Mesendoderm (in vitro differentiated cells): ENCODE measurements around the gene ATP11B.

Source experiments
- DNase-seq: peaks from one replicate; pipeline ENCODE4 v3.0.0; 2013
- H2AK5ac ChIP-seq: 2 replicates; pipeline ENCODE4 v1.6.1; 2013; ENCODE audit warnings: low read length, inconsistent platforms
- H2BK120ac ChIP-seq: 2 replicates; pipeline ENCODE4 v1.6.1; 2013; ENCODE audit warnings: low read depth, mild to moderate bottlenecking, low read length, moderate library complexity, mixed read lengths
- H2BK15ac ChIP-seq: replicated peaks from 2 replicates; pipeline ENCODE4 v1.6.1; 2013; ENCODE audit warnings: low read depth, mild to moderate bottlenecking, moderate library complexity
- H2BK5ac ChIP-seq: 2 replicates; pipeline ENCODE4 v1.6.1; 2013; ENCODE audit warnings: low read length, inconsistent platforms
- H3K18ac ChIP-seq: 2 replicates; pipeline ENCODE4 v1.6.1; 2013; ENCODE audit warnings: mild to moderate bottlenecking, low read length, mixed read lengths
- H3K23ac ChIP-seq: one replicate; pipeline ENCODE4 v1.6.1; 2013; ENCODE audit warnings: low read length
- H3K27ac ChIP-seq: 2 replicates; pipeline ENCODE4 v1.5.1; 2013; ENCODE audit warnings: low read depth, mild to moderate bottlenecking, inconsistent platforms, low read length, moderate library complexity
- H3K27me3 ChIP-seq: 2 replicates; pipeline ENCODE4 v1.6.1; 2013; ENCODE audit warnings: low read length, control low read depth, mild to moderate bottlenecking, inconsistent platforms; ENCODE audit not compliant: insufficient read depth, poor library complexity
- H3K36me3 ChIP-seq: 2 replicates; pipeline ENCODE4 v1.6.1; 2013; ENCODE audit warnings: low read length, inconsistent platforms; ENCODE audit not compliant: control insufficient read depth, insufficient read depth
- H3K4ac ChIP-seq: one replicate; pipeline ENCODE4 v1.6.1; 2013; ENCODE audit warnings: low read depth, mild to moderate bottlenecking, low read length, moderate library complexity
- H3K4me1 ChIP-seq: 2 replicates; pipeline ENCODE4 v1.6.1; 2013; ENCODE audit warnings: low read depth, low read length, inconsistent platforms; ENCODE audit not compliant: control insufficient read depth
- H3K4me2 ChIP-seq: 2 replicates; pipeline ENCODE4 v1.6.1; 2013; ENCODE audit warnings: low read length
- H3K4me3 ChIP-seq: 2 replicates; pipeline ENCODE4 v1.5.1; 2013; ENCODE audit warnings: mild to moderate bottlenecking, low read length
- H3K56ac ChIP-seq: one replicate; pipeline ENCODE4 v1.6.1; 2013; ENCODE audit warnings: low read length
- H3K79me1 ChIP-seq: 2 replicates; pipeline ENCODE4 v1.6.1; 2013; ENCODE audit warnings: low read length, inconsistent platforms
- H3K79me2 ChIP-seq: 2 replicates; pipeline ENCODE4 v1.6.1; 2013; ENCODE audit warnings: mild to moderate bottlenecking, low read length; ENCODE audit not compliant: control insufficient read depth, insufficient read depth
- H3K9ac ChIP-seq: 2 replicates; pipeline ENCODE4 v1.6.1; 2013; ENCODE audit warnings: low read length, inconsistent platforms
- H4K5ac ChIP-seq: one replicate; pipeline ENCODE4 v1.6.1; 2013; ENCODE audit warnings: low read length
- H4K8ac ChIP-seq: one replicate; pipeline ENCODE4 v1.6.1; 2013; ENCODE audit warnings: low read depth, mild to moderate bottlenecking, control low read depth, low read length, moderate library complexity
- WGBS: extraction: QIAGEN DNeasy Blood & Tissue Kit; methylation state at CpG from one replicate; pipeline ENCODE4 v1.1.7; 2013; ENCODE audit warnings: low lambda C conversion rate, missing lambda C conversion rate; ENCODE audit not compliant: insufficient coverage; ENCODE audit errors: extremely low coverage; 5-methylcytosine and 5-hydroxymethylcytosine counted together

The ATP11B gene

GRCh38 chr3:182913889-182914288, 120.6 kb downstream of the ATP11B start:
- H2AK5ac ChIP-seq: no peak overlapping the region
- H3K4ac ChIP-seq: no peak overlapping the region
- H3K23ac ChIP-seq: no peak overlapping the region
- WGBS: no CpG with 5 or more reads among the region's 4 CpGs
- no peak overlapping the region for H3K18ac ChIP-seq
- H2BK120ac ChIP-seq: no peak overlapping the region
- no peaks in the 10 kb centered on the region for H3K27me3 ChIP-seq
- no peaks in the 10 kb centered on the region for H3K79me1 ChIP-seq
- no peak overlapping the region for H4K5ac ChIP-seq
- no peak overlapping the region for H3K9ac ChIP-seq
- no peak overlapping the region for H2BK15ac ChIP-seq
- no peak overlapping the region for H4K8ac ChIP-seq
- H3K4me3 ChIP-seq: no peak overlapping the region
- no peak overlapping the region for H2BK5ac ChIP-seq
- H3K4me1 ChIP-seq: no peaks in the 10 kb centered on the region
- no peak overlapping the region for H3K56ac ChIP-seq
- no peak overlapping the region for H3K27ac ChIP-seq
- no peak for DNase-seq
- no peak overlapping the region for H3K4me2 ChIP-seq
- H3K36me3 ChIP-seq: no peaks in the 10 kb centered on the region
- H3K79me2 ChIP-seq: no peaks in the 10 kb centered on the region

GRCh38 chr3:182914341-182914740, 121.0 kb downstream of the ATP11B start:
- H2AK5ac ChIP-seq: no peak overlapping the region
- no peaks in the 10 kb centered on the region for H3K27me3 ChIP-seq
- no peak for DNase-seq
- no peak overlapping the region for H4K8ac ChIP-seq
- H3K4me2 ChIP-seq: no peak overlapping the region
- WGBS: no CpG with 5 or more reads among the region's 1 CpG
- no peak overlapping the region for H4K5ac ChIP-seq
- H3K79me2 ChIP-seq: no peaks in the 10 kb centered on the region
- H3K79me1 ChIP-seq: no peaks in the 10 kb centered on the region
- no peak overlapping the region for H3K27ac ChIP-seq
- no peak overlapping the region for H3K4ac ChIP-seq
- H3K18ac ChIP-seq: no peak overlapping the region
- H2BK120ac ChIP-seq: no peak overlapping the region
- no peak overlapping the region for H2BK15ac ChIP-seq
- H3K4me3 ChIP-seq: no peak overlapping the region
- no peaks in the 10 kb centered on the region for H3K4me1 ChIP-seq
- no peaks in the 10 kb centered on the region for H3K36me3 ChIP-seq
- no peak overlapping the region for H3K9ac ChIP-seq
- H3K56ac ChIP-seq: no peak overlapping the region
- no peak overlapping the region for H3K23ac ChIP-seq
- H2BK5ac ChIP-seq: no peak overlapping the region

GRCh38 chr3:182917134-182917533, 123.8 kb downstream of the ATP11B start:
- Histone ChIP-seq H4K8ac (no peak overlapping the region), H3K27ac (no peak overlapping the region), H3K27me3 (no peaks in the 10 kb centered on the region), H3K79me1 (no peaks in the 10 kb centered on the region), H3K9ac (no peak overlapping the region), H2AK5ac (no peak overlapping the region), H3K56ac (no peak overlapping the region), H3K4me1 (peaks cover 2% of the 10 kb centered on the region), H3K4ac (no peak overlapping the region), H3K36me3 (no peaks in the 10 kb centered on the region), H3K4me3 (no peak overlapping the region), H2BK5ac (no peak overlapping the region), H2BK120ac (no peak overlapping the region), H3K18ac (no peak overlapping the region), H3K4me2 (no peak overlapping the region), H3K79me2 (no peaks in the 10 kb centered on the region), H2BK15ac (no peak overlapping the region), H3K23ac (no peak overlapping the region), H4K5ac (no peak overlapping the region)
- no CpG with 5 or more reads among the region's 3 CpGs for WGBS
- no peak for DNase-seq

- H3K56ac ChIP-seq: no peak overlapping the region
- H2BK5ac ChIP-seq: no peak overlapping the region
- H3K36me3 ChIP-seq: no peaks in the 10 kb centered on the region
- no CpG with 5 or more reads among the region's 5 CpGs for whole genome bisulfite sequencing
- no peak overlapping the region for H3K23ac ChIP-seq
- H2BK120ac ChIP-seq: no peak overlapping the region
- no peak overlapping the region for H4K5ac ChIP-seq
- no peak overlapping the region for H3K18ac ChIP-seq
- H3K4me1 ChIP-seq: peaks cover 2% of the 10 kb centered on the region
- no peak overlapping the region for H2BK15ac ChIP-seq
- H3K79me1 ChIP-seq: no peaks in the 10 kb centered on the region
- H3K79me2 ChIP-seq: no peaks in the 10 kb centered on the region
- DNase-seq: no peak
- H3K27ac ChIP-seq: no peak overlapping the region
- H3K9ac ChIP-seq: no peak overlapping the region
- no peaks in the 10 kb centered on the region for H3K27me3 ChIP-seq
- H4K8ac ChIP-seq: no peak overlapping the region
- H3K4me2 ChIP-seq: no peak overlapping the region
- H3K4me3 ChIP-seq: no peak overlapping the region
- no peak overlapping the region for H3K4ac ChIP-seq
- H2AK5ac ChIP-seq: no peak overlapping the region
Observed at GRCh38 chr3:182919866-182920357, 126.6 kb downstream of the ATP11B start.

- Histone ChIP-seq H3K36me3 (no peaks in the 10 kb centered on the region), H3K18ac (peak overlapping the region; percentile 62), H3K56ac (peak overlapping the region; percentile 53), H2BK15ac (no peak overlapping the region), H3K23ac (no peak overlapping the region), H2BK120ac (no peak overlapping the region), H3K4me1 (peaks cover 2% of the 10 kb centered on the region), H3K4me3 (no peak overlapping the region), H2BK5ac (peak overlapping the region; percentile 14), H3K4ac (no peak overlapping the region), H4K5ac (no peak overlapping the region), H3K27ac (peak overlapping the region; percentile 25), H3K9ac (peak overlapping the region; percentile 15), H3K4me2 (no peak overlapping the region), H3K79me2 (no peaks in the 10 kb centered on the region), H2AK5ac (no peak overlapping the region), H3K27me3 (no peaks in the 10 kb centered on the region), H3K79me1 (no peaks in the 10 kb centered on the region), H4K8ac (no peak overlapping the region)
- no CpG with 5 or more reads among the region's 9 CpGs for WGBS
- peak; percentile 89 for DNase-seq
Observed at GRCh38 chr3:182920515-182921084, 127.3 kb downstream of the ATP11B start.
